ENCODE data around the gene TMEM201. TPM values are rescaled to one million over a fixed set of nuclear protein-coding genes. Genes with fewer than 3 reads are reported as not detected.
A peak's percentile ranks its signal among the peaks of the same experiment; 100 is the strongest.
"Not testable (repeated sequence)": the region's sequence is repeated elsewhere in the genome, so short reads cannot be mapped to it uniquely, and the experiment has no call there.

TMEM201 gene
- total RNA-seq, 1 donor = 3.3 TPM

- Histone ChIP-seq H3K4me3 (ENCODE audit: low read length) (no peak overlapping the region), H3K27me3 (ENCODE audit: insufficient read depth, low read length) (no peaks in the 10 kb centered on the region), H3K4me1 (ENCODE audit: insufficient read depth, low read length) (peaks cover 16% of the 10 kb centered on the region), H3K9me3 (ENCODE audit: low read depth, low read length) (no peaks in the 10 kb centered on the region)
Observed at GRCh38 chr1:9561429-9561828, 27.3 kb upstream of the TMEM201 start.

DNA sequence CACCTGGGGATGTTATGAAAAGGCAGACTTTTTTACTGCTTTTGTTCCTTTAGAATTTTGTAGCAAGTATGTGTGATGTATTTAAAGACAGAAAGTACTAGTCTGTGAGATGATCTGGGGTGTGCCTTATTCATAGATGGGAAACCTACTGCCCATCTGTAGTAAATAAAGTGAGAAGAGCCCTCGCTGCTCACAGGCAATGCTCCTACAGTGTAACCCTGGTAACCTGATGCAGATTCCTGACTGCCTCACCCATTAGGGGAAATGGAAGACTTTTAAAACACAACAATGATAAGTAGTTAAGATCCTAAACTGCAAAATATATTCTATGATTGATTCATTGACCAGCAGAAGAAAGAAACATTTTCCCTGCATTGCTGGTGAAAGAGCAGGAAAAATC lies 19.4 kb upstream of the TMEM201 start:
- Histone ChIP-seq H3K27me3 (ENCODE audit: insufficient read depth, low read length) (no peaks in the 10 kb centered on the region), H3K4me1 (ENCODE audit: insufficient read depth, low read length) (no peaks in the 10 kb centered on the region), H3K4me3 (ENCODE audit: low read length) (no peak overlapping the region), H3K9me3 (ENCODE audit: low read depth, low read length) (no peaks in the 10 kb centered on the region)

GRCh38 chr1:9570886-9571529 lies 17.7 kb upstream of the TMEM201 start:
- not testable (repeated sequence) for H3K27me3 ChIP-seq (ENCODE audit: insufficient read depth, low read length); H3K4me3 ChIP-seq (ENCODE audit: low read length); H3K9me3 ChIP-seq (ENCODE audit: low read depth, low read length); H3K4me1 ChIP-seq (ENCODE audit: insufficient read depth, low read length)

DNA sequence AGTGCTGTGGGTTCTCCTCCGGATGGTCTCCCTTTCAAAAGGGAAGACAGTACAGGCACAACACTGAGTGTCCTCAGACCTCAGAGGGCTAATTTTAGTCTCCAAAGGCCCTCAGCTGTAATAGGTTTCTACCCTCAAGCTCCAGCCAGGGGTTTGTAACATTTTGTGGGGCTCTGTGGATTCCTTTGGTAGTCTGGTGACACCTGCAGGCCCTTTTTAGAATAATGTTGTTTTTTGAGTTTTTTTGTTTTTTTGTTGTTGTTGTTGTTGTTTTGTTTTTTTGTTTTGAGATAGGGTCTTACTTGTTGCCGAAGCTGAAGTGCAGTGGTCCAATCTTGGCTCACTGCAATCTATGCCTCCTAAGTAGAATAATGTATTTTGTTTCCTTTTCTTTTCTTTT lies 15.0 kb upstream of the TMEM201 start:
- Histone ChIP-seq H3K4me3 (ENCODE audit: low read length) (no peak overlapping the region), H3K4me1 (ENCODE audit: insufficient read depth, low read length) (no peaks in the 10 kb centered on the region), H3K27me3 (ENCODE audit: insufficient read depth, low read length) (no peaks in the 10 kb centered on the region), H3K9me3 (ENCODE audit: low read depth, low read length) (no peaks in the 10 kb centered on the region)

DNA sequence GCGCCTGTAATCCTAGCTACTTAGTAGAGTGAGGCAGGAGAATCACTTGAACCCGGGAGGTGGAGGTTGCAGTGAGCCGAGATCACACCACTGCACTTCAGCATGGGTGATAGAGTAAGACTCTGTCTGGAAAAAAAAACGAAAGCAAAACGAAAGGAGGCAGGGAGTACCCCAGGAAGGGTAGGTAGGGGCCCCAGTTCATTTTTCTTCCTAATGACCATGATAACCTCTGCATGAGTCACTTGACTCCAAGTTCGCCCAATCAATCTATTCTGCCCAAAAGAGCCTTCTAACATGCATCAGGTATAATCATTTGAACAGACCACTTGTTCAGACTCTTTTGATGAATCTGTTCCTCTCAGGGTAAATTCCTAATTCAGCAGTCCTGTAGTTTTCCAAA lies 13.2 kb upstream of the TMEM201 start:
- Histone ChIP-seq H3K9me3 (ENCODE audit: low read depth, low read length) (no peaks in the 10 kb centered on the region), H3K27me3 (ENCODE audit: insufficient read depth, low read length) (no peaks in the 10 kb centered on the region), H3K4me3 (ENCODE audit: low read length) (no peak overlapping the region), H3K4me1 (ENCODE audit: insufficient read depth, low read length) (no peaks in the 10 kb centered on the region)

GRCh38 chr1:9576903-9577302 lies 11.8 kb upstream of the TMEM201 start:
- Histone ChIP-seq H3K4me3 (ENCODE audit: low read length) (no peak overlapping the region), H3K4me1 (ENCODE audit: insufficient read depth, low read length) (no peaks in the 10 kb centered on the region), H3K9me3 (ENCODE audit: low read depth, low read length) (no peaks in the 10 kb centered on the region), H3K27me3 (ENCODE audit: insufficient read depth, low read length) (no peaks in the 10 kb centered on the region)

DNA sequence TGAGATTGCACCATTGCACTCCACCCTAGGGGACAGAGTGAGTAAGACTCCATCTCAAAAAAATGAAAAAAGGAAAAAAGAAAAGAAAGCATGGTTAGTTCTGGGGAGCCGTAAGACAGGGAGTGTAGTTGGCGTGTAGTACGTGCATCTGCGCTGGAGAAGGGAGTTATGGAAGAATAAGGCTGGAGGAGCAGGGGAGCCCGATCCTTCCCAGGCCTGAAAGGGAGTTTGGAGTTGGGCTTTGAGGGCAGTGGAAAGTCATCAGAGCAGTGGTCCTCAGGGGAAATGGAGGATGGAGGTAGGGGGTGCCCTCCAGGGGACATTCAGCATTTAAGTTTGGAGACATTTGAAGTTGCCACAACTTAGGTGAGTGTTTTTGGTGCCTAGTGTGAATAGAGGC lies 11.3 kb upstream of the TMEM201 start:
- H3K4me1 ChIP-seq (ENCODE audit: insufficient read depth, low read length) = no peaks in the 10 kb centered on the region
- no peak overlapping the region for H3K4me3 ChIP-seq (ENCODE audit: low read length)
- no peaks in the 10 kb centered on the region for H3K27me3 ChIP-seq (ENCODE audit: insufficient read depth, low read length)
- no peaks in the 10 kb centered on the region for H3K9me3 ChIP-seq (ENCODE audit: low read depth, low read length)

- no peaks in the 10 kb centered on the region for H3K4me1 ChIP-seq (ENCODE audit: insufficient read depth, low read length)
- H3K4me3 ChIP-seq (ENCODE audit: low read length) = no peak overlapping the region
- H3K27me3 ChIP-seq (ENCODE audit: insufficient read depth, low read length) = no peaks in the 10 kb centered on the region
- no peaks in the 10 kb centered on the region for H3K9me3 ChIP-seq (ENCODE audit: low read depth, low read length)
Observed at GRCh38 chr1:9580942-9581341, 7.8 kb upstream of the TMEM201 start.

DNA sequence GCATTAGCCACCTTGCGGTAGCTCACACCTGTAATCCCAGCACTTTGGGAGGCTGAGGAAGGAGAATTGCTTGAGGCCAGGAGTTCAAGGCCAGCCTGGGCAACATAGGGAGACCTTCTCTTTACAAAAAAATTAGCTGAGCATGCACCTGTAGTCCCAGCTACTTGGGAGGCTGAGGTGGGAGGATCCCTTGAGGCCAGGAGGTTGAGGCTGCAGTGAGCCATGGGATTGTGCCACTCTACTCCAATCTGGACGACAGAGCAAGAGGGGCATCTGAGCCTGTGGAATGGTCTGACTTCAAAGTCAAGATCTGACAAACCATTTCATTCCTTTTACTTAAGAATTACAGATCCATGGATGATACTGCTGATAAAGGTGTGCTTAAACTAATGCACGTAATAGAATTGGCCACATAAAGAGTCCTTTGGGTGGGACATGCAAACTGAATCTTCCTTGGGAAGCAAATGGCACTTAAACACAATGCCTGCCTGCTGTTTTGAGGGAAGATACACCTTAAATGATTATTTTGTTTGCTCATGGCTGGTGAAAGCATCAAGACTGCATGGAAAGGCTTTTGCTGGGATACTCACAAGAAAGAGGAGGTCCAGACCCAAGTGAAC lies 2.5 kb upstream of the TMEM201 start:
- H3K4me3 ChIP-seq (ENCODE audit: low read length) = no peak overlapping the region
- H3K9me3 ChIP-seq (ENCODE audit: low read depth, low read length) = no peaks in the 10 kb centered on the region
- H3K27me3 ChIP-seq (ENCODE audit: insufficient read depth, low read length) = no peaks in the 10 kb centered on the region
- peaks cover 21% of the 10 kb centered on the region for H3K4me1 ChIP-seq (ENCODE audit: insufficient read depth, low read length)

DNA sequence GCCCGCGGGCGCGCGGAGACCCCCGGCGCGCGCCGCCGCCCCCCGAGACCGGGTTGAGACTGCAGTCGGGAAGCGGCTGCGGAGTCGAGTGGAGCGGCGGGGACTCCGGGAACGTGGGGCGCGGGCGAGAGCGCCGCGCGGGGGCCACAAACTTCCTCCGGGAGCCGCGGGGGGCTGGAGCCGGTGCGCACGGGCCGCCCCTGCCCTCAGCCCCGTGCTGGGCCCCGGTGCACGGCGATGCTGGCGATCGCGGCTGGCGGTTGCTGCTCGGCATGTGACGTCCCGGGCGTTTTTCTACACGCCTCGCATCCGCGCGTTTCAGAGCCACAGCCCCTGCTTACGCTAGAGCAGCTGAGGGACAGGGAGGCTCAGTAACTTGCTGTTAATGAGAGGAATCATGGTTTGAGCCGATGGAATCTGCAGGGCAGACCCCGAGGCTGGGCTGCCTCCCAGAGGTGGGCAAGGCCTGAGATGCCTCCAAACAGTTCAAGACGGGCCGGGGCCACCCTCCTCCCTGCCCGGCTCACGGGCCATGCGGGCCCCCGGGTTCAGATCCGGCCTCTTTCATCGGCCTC lies 520 bp downstream of the TMEM201 start:
- Histone ChIP-seq H3K27me3 (ENCODE audit: insufficient read depth, low read length) (no peaks in the 10 kb centered on the region), H3K4me3 (ENCODE audit: low read length) (peak overlapping the region; percentile 45), H3K4me1 (ENCODE audit: insufficient read depth, low read length) (peaks cover 48% of the 10 kb centered on the region), H3K9me3 (ENCODE audit: low read depth, low read length) (no peaks in the 10 kb centered on the region)

DNA sequence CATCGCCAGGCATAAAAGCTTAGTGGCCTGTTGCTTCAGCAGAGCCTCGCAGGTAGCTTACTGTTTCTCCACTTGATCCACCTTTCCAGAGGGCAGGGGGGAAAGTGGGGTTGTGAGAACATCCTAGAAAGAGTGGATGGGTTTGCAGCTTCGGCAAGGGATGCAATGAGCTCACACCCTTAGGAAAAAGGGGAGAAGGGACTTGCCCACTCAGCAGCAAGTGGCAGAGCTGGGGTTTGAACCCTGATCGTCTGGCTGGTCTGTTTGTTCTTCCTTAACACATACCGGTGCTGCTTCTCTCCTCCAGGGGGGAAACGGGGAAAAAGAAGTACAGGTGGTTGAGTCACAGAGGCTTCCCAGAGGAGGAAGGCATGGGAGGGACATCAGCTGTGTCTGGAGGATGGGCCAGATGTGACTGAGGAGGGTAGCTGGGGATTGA lies 1.0 kb downstream of the TMEM201 start:
- Histone ChIP-seq H3K4me3 (ENCODE audit: low read length) (peak overlapping the region; percentile 45), H3K4me1 (ENCODE audit: insufficient read depth, low read length) (peaks cover 48% of the 10 kb centered on the region)

DNA sequence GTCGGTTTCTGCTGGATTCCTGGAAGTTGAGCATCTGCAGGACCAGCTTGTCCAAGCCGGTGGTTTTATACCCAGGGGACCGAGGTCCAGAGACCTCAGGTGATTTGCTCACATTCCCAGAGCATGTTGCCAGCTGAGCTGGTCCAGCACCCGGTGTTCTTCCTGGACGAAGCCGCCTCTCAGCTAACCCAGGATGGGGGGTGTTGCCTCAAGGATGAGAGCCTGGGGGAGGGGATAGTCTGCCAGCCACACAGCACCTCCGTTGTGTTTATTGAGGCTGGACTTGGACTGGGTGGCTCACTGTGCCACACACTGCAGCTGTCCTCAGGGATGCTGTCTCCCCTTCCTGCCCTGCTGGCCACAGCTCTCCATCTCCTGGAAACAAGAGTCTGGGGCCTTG lies 1.5 kb downstream of the TMEM201 start:
- Histone ChIP-seq H3K27me3 (ENCODE audit: insufficient read depth, low read length) (no peaks in the 10 kb centered on the region), H3K4me1 (ENCODE audit: insufficient read depth, low read length) (peaks cover 48% of the 10 kb centered on the region), H3K4me3 (ENCODE audit: low read length) (no peak overlapping the region), H3K9me3 (ENCODE audit: low read depth, low read length) (no peaks in the 10 kb centered on the region)

More for the DNA sequence above, 1.0 kb downstream of the TMEM201 start:
- H3K9me3 ChIP-seq (ENCODE audit: low read depth, low read length) = no peaks in the 10 kb centered on the region
- H3K27me3 ChIP-seq (ENCODE audit: insufficient read depth, low read length) = no peaks in the 10 kb centered on the region

GRCh38 chr1:9590945-9591668 lies 2.4 kb downstream of the TMEM201 start:
- Histone ChIP-seq H3K4me3 (ENCODE audit: low read length) (no peak overlapping the region), H3K4me1 (ENCODE audit: insufficient read depth, low read length) (peaks cover 48% of the 10 kb centered on the region), H3K27me3 (ENCODE audit: insufficient read depth, low read length) (no peaks in the 10 kb centered on the region), H3K9me3 (ENCODE audit: low read depth, low read length) (no peaks in the 10 kb centered on the region)

DNA sequence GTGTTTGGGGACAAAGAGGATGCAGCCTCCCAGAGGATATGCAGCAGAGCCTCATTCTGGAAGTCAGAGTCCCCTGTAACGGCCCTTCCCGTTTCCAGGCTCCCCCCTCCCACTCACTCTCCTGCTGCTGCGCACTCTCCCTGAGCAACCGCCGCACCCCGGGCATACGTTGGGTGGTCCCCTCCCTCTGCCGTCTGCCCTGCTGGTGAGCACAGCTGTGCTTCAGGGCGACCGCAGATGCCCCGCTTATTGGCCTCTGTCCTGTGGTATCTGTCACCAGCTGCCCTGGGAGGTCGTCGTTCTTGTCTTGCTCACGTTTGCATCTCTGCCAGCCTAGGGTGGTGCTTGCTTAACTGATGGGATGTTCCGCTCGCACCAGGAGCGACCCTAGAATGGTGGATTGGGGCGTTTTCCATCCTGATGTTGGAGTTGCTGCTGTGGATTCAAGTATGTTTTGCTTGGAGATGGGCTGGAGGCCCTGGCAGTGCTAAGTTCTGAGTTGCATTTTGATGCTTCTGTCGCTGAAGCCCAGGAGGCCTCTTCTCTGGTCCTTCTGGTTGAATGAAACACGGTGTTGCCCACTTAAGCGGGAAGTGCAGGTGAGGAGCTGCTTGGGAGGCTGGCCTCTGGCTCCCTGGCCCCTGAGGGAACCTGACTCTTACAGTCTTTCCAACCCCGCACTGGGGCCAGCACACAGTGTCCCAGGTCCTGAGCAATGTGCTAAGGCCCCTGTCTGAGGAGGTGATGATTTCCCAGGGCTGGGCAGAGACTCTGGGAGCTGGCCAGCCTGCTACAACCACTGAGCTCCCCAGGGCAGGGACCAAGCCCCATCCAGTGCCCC lies 3.2 kb downstream of the TMEM201 start:
- Histone ChIP-seq H3K4me3 (ENCODE audit: low read length) (no peak overlapping the region), H3K9me3 (ENCODE audit: low read depth, low read length) (no peaks in the 10 kb centered on the region), H3K27me3 (ENCODE audit: insufficient read depth, low read length) (no peaks in the 10 kb centered on the region), H3K4me1 (ENCODE audit: insufficient read depth, low read length) (peaks cover 48% of the 10 kb centered on the region)
